ENCODE data around the gene TNFRSF19.

GRCh38 chr13:23684647-23685046, 114.4 kb downstream of the TNFRSF19 start:
- TF ChIP-seq CTCF (IDR thresholded peaks at IDR 0.05) (no peak), POLR2A (IDR thresholded peaks at IDR 0.05) (no peak)

All from testis (tissue), 2 donors.